Coronary artery (tissue), 2 donors: Measurements from ENCODE around the gene BBOX1.

Experiments used
- DNase-seq: peaks from one replicate; pipeline ENCODE4 v3.0.0-alpha.2; 2017; ENCODE audit warnings: low spot score
- H3K27ac ChIP-seq, 2 donors: fragments of 200-600 bp; sonication (generic); one replicate each; pipeline ENCODE4 v1.5.1; 2016 to 2019
- H3K4me3 ChIP-seq: fragments of 200-600 bp; sonication (generic); 2 replicates; pipeline ENCODE4 v1.5.1; 2016; ENCODE audit warnings: mild to moderate bottlenecking, moderate library complexity
- TF ChIP-seq, protein P1 (sequence below): fragments of 200-600 bp; sonication (generic); IDR thresholded peaks from one replicate; pipeline ENCODE4 v1.5.1; 2019; ENCODE audit warnings: antibody characterized with exemption

The BBOX1 gene

DNA sequence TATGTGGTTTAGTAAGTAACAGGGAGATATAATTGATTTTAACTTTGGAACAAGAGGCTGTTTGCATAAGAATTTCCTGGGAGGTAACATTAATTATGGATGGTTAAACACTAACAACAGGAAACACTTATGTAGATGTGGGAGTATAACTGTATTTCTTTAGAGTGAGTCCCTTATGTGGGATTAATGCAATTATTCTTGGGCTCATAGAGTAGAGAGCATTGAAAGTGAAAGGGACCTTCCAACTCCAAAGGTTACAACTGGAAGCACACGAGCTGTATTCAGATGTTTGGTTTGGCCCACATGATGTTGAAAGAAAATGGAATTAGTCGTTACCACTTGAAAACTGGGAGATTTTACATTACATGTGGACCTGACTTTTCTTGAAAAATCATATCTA lies 53.5 kb downstream of the BBOX1 start:
- H3K27ac ChIP-seq = peak overlapping the region in 1 of 2 donors; percentile 25
- TF ChIP-seq, protein P1, sequence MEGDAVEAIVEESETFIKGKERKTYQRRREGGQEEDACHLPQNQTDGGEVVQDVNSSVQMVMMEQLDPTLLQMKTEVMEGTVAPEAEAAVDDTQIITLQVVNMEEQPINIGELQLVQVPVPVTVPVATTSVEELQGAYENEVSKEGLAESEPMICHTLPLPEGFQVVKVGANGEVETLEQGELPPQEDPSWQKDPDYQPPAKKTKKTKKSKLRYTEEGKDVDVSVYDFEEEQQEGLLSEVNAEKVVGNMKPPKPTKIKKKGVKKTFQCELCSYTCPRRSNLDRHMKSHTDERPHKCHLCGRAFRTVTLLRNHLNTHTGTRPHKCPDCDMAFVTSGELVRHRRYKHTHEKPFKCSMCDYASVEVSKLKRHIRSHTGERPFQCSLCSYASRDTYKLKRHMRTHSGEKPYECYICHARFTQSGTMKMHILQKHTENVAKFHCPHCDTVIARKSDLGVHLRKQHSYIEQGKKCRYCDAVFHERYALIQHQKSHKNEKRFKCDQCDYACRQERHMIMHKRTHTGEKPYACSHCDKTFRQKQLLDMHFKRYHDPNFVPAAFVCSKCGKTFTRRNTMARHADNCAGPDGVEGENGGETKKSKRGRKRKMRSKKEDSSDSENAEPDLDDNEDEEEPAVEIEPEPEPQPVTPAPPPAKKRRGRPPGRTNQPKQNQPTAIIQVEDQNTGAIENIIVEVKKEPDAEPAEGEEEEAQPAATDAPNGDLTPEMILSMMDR = no peak
- no peak overlapping the region for H3K4me3 ChIP-seq
- no peak for DNase-seq

DNA sequence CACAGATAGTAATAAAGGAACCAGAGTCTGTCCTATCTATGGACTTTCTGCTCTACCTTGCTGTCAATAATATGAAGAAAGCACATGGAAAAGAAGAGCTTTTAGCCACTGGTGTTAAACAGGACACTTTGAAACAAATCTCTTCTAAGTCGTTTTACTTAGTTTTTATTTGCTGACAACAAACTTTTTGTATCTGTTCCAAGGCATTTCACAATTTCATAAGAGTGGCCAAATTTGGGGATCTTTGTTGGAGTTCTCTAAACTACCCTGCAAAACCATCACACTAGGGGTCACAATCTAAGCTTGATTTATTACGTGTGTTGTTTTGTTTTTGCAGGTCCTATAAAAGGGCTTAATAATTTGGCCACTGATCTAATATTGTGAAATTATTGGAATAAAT lies 54.4 kb downstream of the BBOX1 start:
- no peak overlapping the region for H3K27ac ChIP-seq
- DNase-seq = no peak
- TF ChIP-seq, protein P1 = no peak
- H3K4me3 ChIP-seq = no peak overlapping the region

DNA sequence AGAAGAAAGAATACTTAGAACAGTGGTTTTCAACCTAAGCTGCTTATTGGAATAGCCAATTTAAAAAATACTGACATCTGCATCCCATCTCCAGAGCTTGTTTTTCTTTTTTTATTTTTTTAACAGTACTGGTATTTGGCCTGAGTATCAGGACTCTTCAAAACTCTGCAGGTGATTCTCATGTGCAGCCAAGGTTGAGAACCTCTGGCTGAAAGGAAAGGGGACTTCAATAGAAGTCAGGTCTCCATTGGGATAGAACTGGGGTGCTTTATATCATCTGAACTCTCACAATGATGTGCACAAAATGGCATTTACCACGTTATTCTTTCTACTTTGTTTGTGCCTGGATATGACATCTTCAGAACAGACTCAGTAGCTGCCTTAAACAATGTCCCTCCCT lies 55.3 kb downstream of the BBOX1 start:
- Histone ChIP-seq H3K27ac (no peak overlapping the region), H3K4me3 (no peak overlapping the region)
- DNase-seq = no peak
- TF ChIP-seq, protein P1 = no peak

DNA sequence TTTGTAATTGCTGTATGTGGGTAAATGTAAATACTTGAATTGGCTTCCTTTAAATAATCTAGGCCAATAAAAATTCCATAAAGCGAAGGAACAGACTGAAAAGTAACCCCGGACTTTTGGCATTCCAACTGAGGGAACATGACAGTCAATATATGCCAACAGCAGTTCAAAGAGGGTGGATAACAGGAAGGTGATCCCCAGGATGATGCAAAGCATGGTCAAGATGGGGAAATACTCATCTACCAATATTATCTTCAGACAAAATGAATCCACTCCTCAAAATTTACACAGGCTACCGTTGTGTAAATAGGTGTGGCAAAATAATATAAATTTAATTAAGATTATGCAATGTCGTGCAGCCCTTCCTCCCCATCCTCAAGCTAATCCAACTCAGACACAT lies 56.9 kb downstream of the BBOX1 start:
- Histone ChIP-seq H3K27ac (no peak overlapping the region), H3K4me3 (no peak overlapping the region)
- TF ChIP-seq, protein P1 = no peak
- DNase-seq = no peak

DNA sequence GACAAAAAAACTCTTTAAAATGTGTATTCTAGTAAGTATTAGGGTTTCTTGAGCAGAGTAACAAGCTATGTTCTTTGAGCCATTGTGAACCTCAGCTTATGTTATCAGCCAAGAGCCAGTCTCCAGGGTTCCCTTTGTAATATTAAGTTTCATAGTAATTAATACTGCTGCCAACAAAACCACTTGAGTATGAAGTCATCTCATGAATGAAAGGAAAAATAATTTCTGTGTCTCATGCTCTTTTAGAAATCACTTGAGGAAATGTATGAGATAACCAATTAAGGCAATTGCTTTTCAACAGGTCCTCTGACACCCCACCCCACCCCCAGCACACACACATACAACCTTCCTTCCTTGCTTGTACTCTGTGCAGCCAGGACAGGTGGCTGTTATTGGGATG lies 59.9 kb downstream of the BBOX1 start:
- DNase-seq = no peak
- Histone ChIP-seq H3K4me3 (no peak overlapping the region), H3K27ac (no peak overlapping the region)
- TF ChIP-seq, protein P1 = no peak

DNA sequence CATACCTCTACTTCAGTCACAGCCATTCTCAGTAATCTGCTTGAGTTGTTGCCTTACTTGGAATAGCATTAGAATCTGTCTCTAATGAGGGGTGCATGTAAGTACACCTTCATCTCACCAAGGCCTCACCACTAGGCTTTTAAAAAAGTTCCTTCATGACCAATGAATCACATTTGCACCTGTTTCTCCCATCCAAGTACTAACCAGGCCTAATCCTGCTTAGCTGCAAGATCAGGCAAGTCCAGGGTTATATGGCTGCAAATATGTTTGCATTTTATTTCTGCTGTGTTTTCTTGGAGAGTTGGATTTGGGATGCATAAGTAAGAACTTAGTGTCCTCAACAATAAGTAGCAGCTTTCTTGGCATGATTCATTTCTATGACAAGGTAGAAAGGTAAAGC lies 66.9 kb downstream of the BBOX1 start:
- DNase-seq = no peak
- TF ChIP-seq, protein P1 = no peak
- Histone ChIP-seq H3K27ac (no peak overlapping the region), H3K4me3 (no peak overlapping the region)

DNA sequence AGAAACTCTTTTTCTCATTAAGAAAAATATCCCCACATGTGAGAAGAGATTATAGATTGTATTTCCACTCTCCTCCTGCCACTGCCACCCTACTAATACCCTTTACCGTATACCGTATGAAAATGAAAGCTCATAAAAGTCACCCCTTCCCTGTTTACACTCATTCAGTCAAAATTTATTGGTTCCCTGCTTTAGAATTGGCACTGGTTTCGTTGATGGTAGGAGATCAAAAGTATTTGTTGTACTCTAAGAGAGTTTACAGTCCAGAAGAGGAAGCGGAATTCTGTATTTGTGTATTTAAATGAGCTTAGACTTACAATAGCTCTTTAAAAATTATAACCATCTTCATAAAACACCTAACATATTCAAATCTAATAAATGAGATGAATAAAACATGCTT lies 68.2 kb downstream of the BBOX1 start:
- no peak overlapping the region for H3K27ac ChIP-seq
- TF ChIP-seq, protein P1 = no peak
- H3K4me3 ChIP-seq = no peak overlapping the region
- no peak for DNase-seq
